Thyroid gland (tissue), 4 donors: Measurements from ENCODE around the gene SUPT3H.

Experiments used
- POLR2A ChIP-seq, 2 donors: fragments of 450-650 bp; IDR thresholded peaks; one replicate each; pipeline ENCODE4 v1.6.1; 2017; ENCODE audit warnings: antibody characterized with exemption in 2 of 2, mild to moderate bottlenecking in 2 of 2, moderate library complexity in 1 of 2
- TF ChIP-seq, protein P1 (sequence below), 6 experiments: fragments of 200-600 bp in 3 of 6; fragments of 450-650 bp in 3 of 6; sonication (generic) in 3 of 6; IDR thresholded peaks; one replicate each; pipeline ENCODE4 v1.5.1; 2016 to 2019; ENCODE audit warnings: antibody characterized with exemption in 6 of 6, mild to moderate bottlenecking in 2 of 6, inconsistent platforms in 1 of 6, moderate library complexity in 1 of 6

DNA sequence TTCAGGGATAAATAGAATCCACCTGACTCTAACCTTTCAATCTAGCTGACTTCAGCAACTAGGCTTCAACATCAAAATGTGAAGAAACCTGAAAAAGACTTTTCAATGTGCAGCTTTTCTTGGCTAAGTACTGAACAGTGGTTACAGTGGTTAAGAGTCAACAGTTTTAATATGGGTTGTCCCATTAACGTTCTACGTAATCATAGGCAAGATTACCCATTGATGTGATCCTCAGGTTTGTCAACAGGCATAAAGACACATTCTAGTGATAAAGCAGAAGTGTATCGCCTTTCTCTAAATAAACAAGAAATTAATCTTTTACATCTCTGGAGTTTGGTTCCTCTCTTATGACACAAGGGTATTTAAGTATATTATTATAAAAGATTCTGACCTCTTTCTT is 203.7 kb downstream of the SUPT3H start:
- TF ChIP-seq, protein P1, sequence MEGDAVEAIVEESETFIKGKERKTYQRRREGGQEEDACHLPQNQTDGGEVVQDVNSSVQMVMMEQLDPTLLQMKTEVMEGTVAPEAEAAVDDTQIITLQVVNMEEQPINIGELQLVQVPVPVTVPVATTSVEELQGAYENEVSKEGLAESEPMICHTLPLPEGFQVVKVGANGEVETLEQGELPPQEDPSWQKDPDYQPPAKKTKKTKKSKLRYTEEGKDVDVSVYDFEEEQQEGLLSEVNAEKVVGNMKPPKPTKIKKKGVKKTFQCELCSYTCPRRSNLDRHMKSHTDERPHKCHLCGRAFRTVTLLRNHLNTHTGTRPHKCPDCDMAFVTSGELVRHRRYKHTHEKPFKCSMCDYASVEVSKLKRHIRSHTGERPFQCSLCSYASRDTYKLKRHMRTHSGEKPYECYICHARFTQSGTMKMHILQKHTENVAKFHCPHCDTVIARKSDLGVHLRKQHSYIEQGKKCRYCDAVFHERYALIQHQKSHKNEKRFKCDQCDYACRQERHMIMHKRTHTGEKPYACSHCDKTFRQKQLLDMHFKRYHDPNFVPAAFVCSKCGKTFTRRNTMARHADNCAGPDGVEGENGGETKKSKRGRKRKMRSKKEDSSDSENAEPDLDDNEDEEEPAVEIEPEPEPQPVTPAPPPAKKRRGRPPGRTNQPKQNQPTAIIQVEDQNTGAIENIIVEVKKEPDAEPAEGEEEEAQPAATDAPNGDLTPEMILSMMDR (IDR thresholded peaks at IDR 0.05) = no peak
- no peak for TF ChIP-seq POLR2A (IDR thresholded peaks at IDR 0.05)
